Endothelial cell of umbilical vein (primary cell): ENCODE results near the gene USP12.

Source experiments
- CTCF ChIP-seq, 2 donors: IDR thresholded peaks; 1 replicate in 1 of 2; 2 replicates in 1 of 2; pipeline ENCODE4 v1.5.1; 2011; ENCODE audit warnings: low read length in 2 of 2, mild to moderate bottlenecking in 2 of 2, moderate library complexity in 2 of 2, control low read depth in 1 of 2, inconsistent platforms in 1 of 2, low read depth in 1 of 2; ENCODE audit not compliant: insufficient read depth in 1 of 2; ENCODE audit errors: extremely low read depth in 1 of 2
- EZH2 ChIP-seq: IDR thresholded peaks from 2 replicates; pipeline ENCODE4 v1.6.1; 2012; ENCODE audit warnings: borderline replicate concordance, low read depth, mild to moderate bottlenecking, moderate library complexity, low read length, inconsistent platforms; ENCODE audit not compliant: severe bottlenecking
- GATA2 ChIP-seq: IDR thresholded peaks from 2 replicates; pipeline ENCODE4 v1.7.0; 2011; ENCODE audit warnings: low read depth, mild to moderate bottlenecking, moderate library complexity, mixed read lengths, low read length; ENCODE audit not compliant: insufficient read length, insufficient read depth
- MYC ChIP-seq: IDR thresholded peaks from one replicate; pipeline ENCODE4 v1.6.1; 2011; ENCODE audit warnings: mild to moderate bottlenecking, low read depth, low read length
- POLR2A ChIP-seq: IDR thresholded peaks from 2 replicates; pipeline ENCODE4 v1.6.1; 2012; ENCODE audit warnings: low read depth, mild to moderate bottlenecking, control low read depth, low read length
- POLR2AphosphoS5 ChIP-seq: IDR thresholded peaks from 2 replicates; pipeline ENCODE4 v1.6.1; 2012; ENCODE audit warnings: low read depth, mild to moderate bottlenecking, control low read depth, low read length, moderate library complexity; ENCODE audit not compliant: insufficient read depth
- TF ChIP-seq, protein P1 (sequence below): IDR thresholded peaks from 2 replicates; pipeline ENCODE4 v1.6.1; 2011; ENCODE audit not compliant: insufficient read depth, insufficient read length

- TF ChIP-seq CTCF (IDR thresholded peaks at IDR 0.05; ENCODE audit: extremely low read depth in 1 of 2, insufficient read depth in 1 of 2, low read depth in 1 of 2, low read length in 2 of 2) (no peak), POLR2A (no peak), GATA2 (no peak), EZH2 (no peak), POLR2AphosphoS5 (no peak), MYC (no peak)
- TF ChIP-seq, protein P1, sequence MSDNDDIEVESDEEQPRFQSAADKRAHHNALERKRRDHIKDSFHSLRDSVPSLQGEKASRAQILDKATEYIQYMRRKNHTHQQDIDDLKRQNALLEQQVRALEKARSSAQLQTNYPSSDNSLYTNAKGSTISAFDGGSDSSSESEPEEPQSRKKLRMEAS: no peak
Observed at GRCh38 chr13:27128825-27129627, 42.6 kb downstream of the USP12 start.
